Hindlimb muscle (tissue), 1 donor: ENCODE results near the gene RPIA. TPM values are rescaled to one million over a fixed set of nuclear protein-coding genes. Genes with fewer than 3 reads are reported as not detected.
"Not testable (repeated sequence)": the region's sequence is repeated elsewhere in the genome, so short reads cannot be mapped to it uniquely, and the experiment has no call there.

Experiments
- DNase-seq: peaks from one replicate; pipeline ENCODE4 v3.0.0-alpha.2; 2013
- polyA plus RNA-seq: library from polyadenylated mRNA; unstranded; fragments of 120-200 nt; gene quantifications from one replicate; pipeline ENCODE4 v1.2.1, GENCODE V29; 2013; ENCODE audit not compliant: insufficient read length

The RPIA gene
- polyA plus RNA-seq, 1 donor: 24.0 TPM

DNA sequence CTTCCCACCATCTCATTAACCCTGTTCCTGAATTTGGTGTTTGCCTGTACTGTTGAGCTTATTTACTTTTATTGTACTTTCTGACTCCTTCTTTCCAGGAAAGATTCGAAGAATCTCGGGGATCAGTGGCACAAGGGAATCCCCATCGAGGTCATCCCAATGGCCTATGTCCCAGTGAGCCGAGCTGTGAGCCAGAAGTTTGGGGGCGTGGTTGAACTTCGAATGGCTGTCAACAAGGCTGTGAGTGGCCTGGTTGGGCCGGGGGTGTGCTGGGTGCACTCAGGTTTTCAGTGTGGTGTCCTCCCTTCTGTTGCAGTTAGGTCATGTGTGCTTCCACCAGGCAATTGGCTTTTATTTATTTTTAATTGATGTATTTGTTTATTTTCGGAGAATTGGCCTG, 45.0 kb downstream of the RPIA start:
- DNase-seq: no peak

DNA sequence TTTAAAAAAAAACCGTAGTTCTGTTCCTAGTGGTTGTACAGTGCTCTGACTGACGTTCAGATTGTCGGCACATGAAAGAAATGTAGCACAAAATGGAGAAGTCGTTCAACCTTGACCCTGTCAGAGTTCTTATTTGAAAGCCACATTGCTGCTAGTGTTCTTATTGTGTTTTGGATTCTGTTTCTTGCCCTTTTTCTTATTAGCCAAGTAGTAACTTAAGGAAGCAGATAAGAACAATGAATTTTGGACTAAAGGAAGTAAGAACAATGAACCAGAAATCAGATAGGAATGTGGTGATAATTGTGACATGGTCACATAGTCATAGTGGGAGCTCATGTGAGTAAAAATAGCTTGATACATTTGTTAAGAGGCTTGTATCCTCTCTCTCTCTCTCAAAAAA, 45.9 kb downstream of the RPIA start:
- no peak for DNase-seq

DNA sequence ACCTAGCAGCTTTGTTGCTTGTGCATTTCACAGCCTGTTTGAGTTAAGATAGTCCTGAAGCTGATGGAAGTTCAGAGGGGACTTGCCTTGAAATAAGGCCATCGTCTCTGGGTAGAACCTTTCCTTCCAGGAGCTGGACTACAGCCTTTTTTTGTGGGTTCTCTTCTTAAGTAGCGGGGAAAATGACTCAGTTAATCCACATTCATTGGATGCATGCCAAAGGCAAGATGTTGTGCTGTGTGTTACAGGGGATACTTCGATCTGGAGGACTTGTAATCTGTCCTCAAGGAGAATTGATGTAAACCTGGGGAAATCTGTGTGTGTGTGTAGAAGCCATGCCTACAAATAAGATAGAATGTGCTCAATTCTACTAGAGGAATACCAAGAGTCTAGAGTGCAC, 46.8 kb downstream of the RPIA start:
- DNase-seq: no peak

GRCh38 chr2:88739985-88740600, 48.6 kb downstream of the RPIA start:
- DNase-seq: peak; percentile 42

DNA sequence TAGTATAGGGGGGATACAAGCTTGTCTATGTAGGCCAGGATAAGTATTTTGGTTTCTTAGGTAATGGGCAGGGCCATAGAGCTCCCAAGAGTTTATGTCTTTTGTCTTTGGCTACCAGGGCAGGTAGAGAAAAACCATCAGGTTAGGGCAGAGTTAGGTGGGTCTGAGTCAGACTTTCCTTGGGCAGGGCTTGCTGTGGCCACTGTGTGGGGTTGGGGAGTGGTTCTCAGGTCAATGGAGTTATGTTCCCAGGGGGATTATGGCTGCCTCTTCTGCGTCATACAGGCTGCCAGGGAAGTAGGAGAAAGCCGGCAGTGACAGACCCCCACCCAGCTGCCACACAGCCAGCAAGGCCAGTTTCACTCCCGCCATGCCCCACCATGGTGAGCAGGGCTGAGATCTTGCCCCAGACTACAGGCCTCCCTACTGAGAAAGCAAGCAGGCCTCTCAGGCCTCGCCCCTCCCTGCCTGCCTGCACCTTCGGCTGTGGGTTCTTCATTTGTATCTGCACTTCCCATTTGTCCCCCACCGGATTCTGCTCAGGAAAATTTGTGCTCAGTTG, 55.5 kb downstream of the RPIA start:
- DNase-seq: no peak

- no peak for DNase-seq
Observed at GRCh38 chr2:88747990-88748389, 56.5 kb downstream of the RPIA start.

- no peak for DNase-seq
Observed at GRCh38 chr2:88751768-88752167, 60.3 kb downstream of the RPIA start.

GRCh38 chr2:88753833-88754584, 62.5 kb downstream of the RPIA start:
- DNase-seq: no peak

- DNase-seq: no peak
Observed at GRCh38 chr2:88754585-88755320, 63.3 kb downstream of the RPIA start.

- DNase-seq: no peak
Observed at GRCh38 chr2:88755836-88756235, 64.4 kb downstream of the RPIA start.

GRCh38 chr2:88757025-88757424, 65.6 kb downstream of the RPIA start:
- DNase-seq: no peak

DNA sequence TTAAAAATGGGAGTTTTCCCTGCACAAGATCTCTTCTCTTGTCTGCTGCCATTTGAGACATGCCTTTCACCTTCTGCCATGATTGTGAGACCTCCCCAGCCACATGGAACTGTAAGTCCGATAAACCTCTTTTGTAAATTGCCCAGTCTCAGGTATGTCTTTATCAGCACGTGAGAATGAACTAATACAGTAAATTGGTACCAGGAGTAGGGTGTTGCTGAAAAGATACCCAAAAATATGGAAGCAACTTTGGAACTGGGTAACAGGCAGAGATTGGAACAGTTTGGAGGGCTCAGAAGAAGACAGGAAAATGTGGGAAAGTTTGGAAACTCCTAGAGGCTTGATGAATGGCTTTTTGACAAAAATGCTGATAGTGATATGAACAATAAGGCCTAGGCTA, 67.2 kb downstream of the RPIA start:
- DNase-seq: not testable (repeated sequence)

DNA sequence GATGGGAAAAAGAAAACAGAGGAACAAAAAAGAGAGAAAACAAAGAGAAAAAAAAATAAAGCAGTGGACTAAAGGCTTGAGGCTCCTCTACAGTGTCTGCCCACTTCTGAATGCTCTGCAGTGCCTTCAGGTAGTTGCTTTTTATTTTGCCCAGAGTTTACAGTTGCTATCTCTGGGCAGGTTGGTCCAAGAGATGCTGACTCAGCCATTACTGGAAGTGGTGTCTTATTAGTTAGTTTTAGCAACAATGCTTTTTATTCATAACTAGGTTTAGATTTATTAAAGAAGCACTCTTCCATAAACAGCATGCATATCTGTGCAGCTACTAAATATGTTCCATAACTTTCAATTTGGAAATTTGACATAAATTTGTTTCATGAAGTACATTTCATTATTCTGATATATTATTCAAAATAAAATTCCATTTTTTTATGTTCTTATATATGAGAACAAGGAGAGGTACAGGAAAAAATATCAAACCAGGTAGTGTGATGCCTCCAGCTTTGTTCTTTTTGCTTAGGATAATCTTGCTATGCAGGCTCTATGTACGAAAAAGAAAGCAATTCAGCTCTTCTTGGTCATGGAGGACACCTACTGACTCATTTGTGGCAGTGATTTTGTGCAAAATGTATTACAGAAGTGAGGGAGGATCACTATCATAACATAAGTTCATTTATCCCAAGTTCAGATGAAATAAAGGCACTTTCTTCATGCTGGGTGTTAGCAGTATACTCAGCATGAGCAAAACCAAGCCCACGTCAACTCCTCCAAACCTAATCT, 69.5 kb downstream of the RPIA start:
- no peak for DNase-seq

GRCh38 chr2:88764141-88764849, 72.8 kb downstream of the RPIA start:
- DNase-seq: no peak

DNA sequence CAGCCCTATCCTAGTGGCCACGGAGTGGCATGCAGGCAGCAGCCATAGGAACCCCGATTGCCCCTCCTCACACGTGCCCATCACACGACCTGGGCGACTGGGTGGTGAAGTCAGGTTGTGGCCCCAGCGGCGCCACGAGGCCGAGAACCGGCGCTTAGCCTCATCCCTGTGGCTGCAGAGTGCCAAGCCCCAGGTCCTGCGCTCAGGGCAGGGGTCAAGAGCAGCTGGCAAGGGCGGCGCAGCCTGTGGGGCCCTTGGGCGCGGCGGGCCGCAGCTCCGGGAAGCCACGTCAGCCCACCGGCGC, 73.3 kb downstream of the RPIA start:
- no peak for DNase-seq

DNA sequence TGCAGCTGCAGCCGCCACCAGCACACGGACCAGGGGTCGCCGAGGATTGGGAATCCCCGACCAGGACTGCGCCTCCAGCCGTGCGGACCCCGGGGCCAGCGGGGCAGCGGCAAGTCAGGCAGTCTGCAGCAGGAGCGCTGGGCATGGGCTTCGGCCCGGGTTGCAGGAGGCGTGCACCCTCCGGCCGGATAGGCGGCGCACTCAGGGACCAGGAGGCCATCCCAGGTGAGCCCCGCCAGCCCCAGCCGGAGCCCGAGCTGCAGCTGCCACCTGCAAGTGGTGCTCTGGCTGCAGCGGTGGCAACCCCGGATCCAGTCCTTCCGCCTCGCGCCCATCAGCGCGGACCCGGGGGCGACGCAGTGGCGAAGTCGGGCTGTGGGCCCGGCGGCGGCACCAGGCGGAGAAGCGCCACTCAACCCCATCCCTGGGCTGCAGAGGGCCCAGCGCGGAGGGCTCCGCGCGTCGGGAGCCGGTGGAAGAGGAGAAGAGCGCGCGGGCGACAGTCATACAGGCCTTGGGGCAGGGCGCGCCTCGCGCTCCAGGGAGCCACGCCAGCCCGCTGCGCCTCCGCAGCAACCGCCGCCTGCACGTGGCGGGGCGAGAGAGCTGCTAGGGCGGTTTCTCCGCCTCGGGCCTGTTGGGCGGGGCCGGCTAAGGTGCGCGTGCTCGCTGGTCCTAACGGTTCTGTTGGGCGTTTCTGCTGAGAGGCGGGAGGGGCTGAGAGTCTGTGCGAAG, 73.8 kb downstream of the RPIA start:
- peak; percentile 24 for DNase-seq

DNA sequence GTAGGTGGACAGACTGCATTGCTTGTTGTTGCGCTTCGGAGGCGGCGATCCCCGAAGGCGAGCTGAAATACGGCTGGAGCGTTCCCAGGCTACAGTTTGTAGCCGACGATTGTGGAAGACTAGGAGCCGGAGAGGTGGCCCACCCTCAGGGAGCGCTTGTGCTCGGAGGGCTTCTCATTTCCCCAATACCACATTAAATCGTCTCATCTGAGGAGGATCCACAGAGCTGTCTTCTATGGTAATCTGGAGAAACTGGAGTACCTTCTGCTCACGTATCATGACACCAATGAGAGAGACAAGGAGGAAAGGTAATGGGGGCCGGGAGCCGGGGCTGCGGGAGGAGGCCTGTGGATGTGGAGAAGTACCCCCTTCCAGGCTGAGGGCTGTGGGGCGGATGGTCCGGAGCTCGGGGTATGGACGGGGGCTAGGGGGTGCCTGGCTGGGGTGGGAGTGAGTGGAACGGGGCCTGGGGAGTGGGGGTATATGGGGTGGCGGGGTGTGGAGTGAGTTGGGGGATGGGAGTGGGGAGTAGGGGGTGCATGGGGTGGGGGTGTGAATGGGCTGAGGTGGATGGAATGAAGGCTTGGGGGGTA, 74.5 kb downstream of the RPIA start:
- DNase-seq: not testable (repeated sequence)

- DNase-seq: no peak
Observed at GRCh38 chr2:88770016-88770415, 78.5 kb downstream of the RPIA start.

GRCh38 chr2:88773233-88774028, 82.0 kb downstream of the RPIA start:
- DNase-seq: not testable (repeated sequence)

- DNase-seq: not testable (repeated sequence)
Observed at GRCh38 chr2:88789213-88789612, 97.7 kb downstream of the RPIA start.
